ENCODE results near the gene UNC119. TPM values are rescaled to one million over a fixed set of nuclear protein-coding genes. Genes with fewer than 3 reads are reported as not detected.

Gene UNC119
- total and polyA plus RNA-seq, 4 donors, result 14.0 to 20.0 (median 16.1) TPM

- no peak overlapping the region for H3K27ac ChIP-seq (ENCODE audit: low read depth in 1 of 2, low read length in 2 of 2)
- peaks cover 18 to 39% (median 32%) of the 10 kb centered on the region in 4 donors for H3K4me1 ChIP-seq (ENCODE audit: control insufficient read depth in 4 of 4, insufficient read depth in 4 of 4, low read length in 3 of 4)
- no peaks in the 10 kb centered on the region for H3K27me3 ChIP-seq (ENCODE audit: control insufficient read depth in 4 of 4, insufficient read depth in 4 of 4, low read length in 3 of 4)
- no peak overlapping the region for H3K4me3 ChIP-seq (ENCODE audit: low read depth in 1 of 3, low read length in 3 of 3)
- TF ChIP-seq ATF3 (IDR thresholded peaks at IDR 0.05) (no peak), TAF1 (conservative IDR thresholded peaks at IDR 0.05) (no peak)
- TF ChIP-seq, protein P1, sequence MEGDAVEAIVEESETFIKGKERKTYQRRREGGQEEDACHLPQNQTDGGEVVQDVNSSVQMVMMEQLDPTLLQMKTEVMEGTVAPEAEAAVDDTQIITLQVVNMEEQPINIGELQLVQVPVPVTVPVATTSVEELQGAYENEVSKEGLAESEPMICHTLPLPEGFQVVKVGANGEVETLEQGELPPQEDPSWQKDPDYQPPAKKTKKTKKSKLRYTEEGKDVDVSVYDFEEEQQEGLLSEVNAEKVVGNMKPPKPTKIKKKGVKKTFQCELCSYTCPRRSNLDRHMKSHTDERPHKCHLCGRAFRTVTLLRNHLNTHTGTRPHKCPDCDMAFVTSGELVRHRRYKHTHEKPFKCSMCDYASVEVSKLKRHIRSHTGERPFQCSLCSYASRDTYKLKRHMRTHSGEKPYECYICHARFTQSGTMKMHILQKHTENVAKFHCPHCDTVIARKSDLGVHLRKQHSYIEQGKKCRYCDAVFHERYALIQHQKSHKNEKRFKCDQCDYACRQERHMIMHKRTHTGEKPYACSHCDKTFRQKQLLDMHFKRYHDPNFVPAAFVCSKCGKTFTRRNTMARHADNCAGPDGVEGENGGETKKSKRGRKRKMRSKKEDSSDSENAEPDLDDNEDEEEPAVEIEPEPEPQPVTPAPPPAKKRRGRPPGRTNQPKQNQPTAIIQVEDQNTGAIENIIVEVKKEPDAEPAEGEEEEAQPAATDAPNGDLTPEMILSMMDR (IDR thresholded peaks at IDR 0.05; ENCODE audit: low read depth, low read length, missing input control), result no peak
- H3K36me3 ChIP-seq (ENCODE audit: control insufficient read depth in 4 of 4, insufficient read depth in 3 of 4, low read depth in 1 of 4, low read length in 3 of 4), result peaks cover 0 to 3% (median 1%) of the 10 kb centered on the region in 4 donors
- no peaks in the 10 kb centered on the region for H3K9me3 ChIP-seq (ENCODE audit: control insufficient read depth in 4 of 4, low read length in 3 of 4)
- no peak overlapping the region for H3K9ac ChIP-seq (ENCODE audit: low read depth in 1 of 2, low read length in 2 of 2)
- DNase-seq (ENCODE audit: low spot score), result no peak
These were observed 20.6 kb upstream of the UNC119 start for GRCh38 chr17:28573040-28573380.

DNA sequence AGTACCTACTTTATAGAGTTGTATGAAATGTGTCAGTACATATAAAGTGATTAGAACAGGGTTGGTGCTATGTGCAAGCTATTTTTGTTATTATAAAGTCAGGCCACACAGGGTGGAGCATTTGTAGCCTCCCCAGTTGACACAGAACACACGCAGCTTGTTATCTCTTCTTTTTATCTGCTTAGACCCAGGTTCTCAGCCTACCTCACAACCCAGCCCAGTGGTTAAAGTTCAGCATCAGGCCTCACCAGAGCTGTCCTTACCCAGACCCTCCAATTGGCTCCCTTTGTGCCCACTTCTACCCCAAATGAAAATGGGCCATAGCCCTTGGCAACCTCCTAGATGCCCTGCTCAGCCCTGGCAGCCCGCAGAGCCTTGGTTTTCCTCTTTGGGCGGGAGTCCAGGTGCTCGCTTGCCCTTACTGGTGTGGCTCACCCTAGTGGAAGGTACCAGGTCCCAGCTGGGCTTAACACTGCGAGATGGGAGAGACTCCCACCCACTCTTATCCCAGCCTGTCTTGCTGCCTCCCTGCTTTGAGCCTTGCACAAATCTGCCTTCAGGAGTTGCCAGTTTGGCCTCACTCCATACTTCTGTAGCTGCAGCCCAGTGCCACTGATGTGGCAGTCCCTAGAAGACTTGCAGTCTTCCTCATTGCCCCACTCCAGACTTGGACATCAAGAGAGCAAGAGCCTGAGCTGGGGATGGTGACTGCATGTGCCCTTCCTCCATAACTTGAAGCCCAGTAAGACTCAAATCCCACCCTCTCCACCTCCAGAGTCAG is 20.0 kb upstream of the UNC119 start:
- Histone ChIP-seq H3K36me3 (ENCODE audit: control insufficient read depth in 4 of 4, insufficient read depth in 3 of 4, low read depth in 1 of 4, low read length in 3 of 4) (peaks cover 0 to 3% (median 0%) of the 10 kb centered on the region in 4 donors), H3K9ac (ENCODE audit: low read depth in 1 of 2, low read length in 2 of 2) (no peak overlapping the region), H3K4me1 (ENCODE audit: control insufficient read depth in 4 of 4, insufficient read depth in 4 of 4, low read length in 3 of 4) (peaks cover 14 to 36% (median 28%) of the 10 kb centered on the region in 4 donors), H3K27ac (ENCODE audit: low read depth in 1 of 2, low read length in 2 of 2) (peak overlapping the region; percentile 72 to 89), H3K4me3 (ENCODE audit: low read depth in 1 of 3, low read length in 3 of 3) (no peak overlapping the region), H3K9me3 (ENCODE audit: control insufficient read depth in 4 of 4, low read length in 3 of 4) (no peaks in the 10 kb centered on the region), H3K27me3 (ENCODE audit: control insufficient read depth in 4 of 4, insufficient read depth in 4 of 4, low read length in 3 of 4) (no peaks in the 10 kb centered on the region)
- DNase-seq (ENCODE audit: low spot score), result no peak
- TF ChIP-seq JUND (IDR thresholded peaks at IDR 0.05), result no peak
- no peak for TF ChIP-seq YY1 (IDR thresholded peaks at IDR 0.05)
- TF ChIP-seq SP1 (IDR thresholded peaks at IDR 0.05), result peak; percentile 25
- TF ChIP-seq FOXA2 (IDR thresholded peaks at IDR 0.05), result no peak
- no peak for TF ChIP-seq NR2F2 (IDR thresholded peaks at IDR 0.05)
- TF ChIP-seq EGR1 (IDR thresholded peaks at IDR 0.05; ENCODE audit: low read depth in 2 of 2), result no peak
- peak in 1 of 2 donors; percentile 25 for TF ChIP-seq HNF4A (conservative IDR thresholded peaks at IDR 0.05)
- TF ChIP-seq GABPA (IDR thresholded peaks at IDR 0.05 in 1 of 2, conservative IDR thresholded peaks at IDR 0.05 in 1 of 2), result no peak
- no peak for TF ChIP-seq ATF3 (IDR thresholded peaks at IDR 0.05)
- 69% methylated on average over 5 of the region's 5 CpGs for WGBS

GRCh38 chr17:28571361-28572122 is 19.1 kb upstream of the UNC119 start, which contains the start of gene PIGS:
TSS of gene PIGS (minus strand) at chr17:28571524. CDS start at chr17:28571496, 28 bp downstream.
- DNase-seq (ENCODE audit: low spot score), result peak; percentile 92
- Histone ChIP-seq H3K9ac (ENCODE audit: low read depth in 1 of 2, low read length in 2 of 2) (peak within 1 kb of the TSS; percentile 82 to 86), H3K4me1 (ENCODE audit: control insufficient read depth in 4 of 4, insufficient read depth in 4 of 4, low read length in 3 of 4) (peaks cover 10 to 29% (median 23%) of the 10 kb centered on the region in 4 donors), H3K36me3 (ENCODE audit: control insufficient read depth in 4 of 4, insufficient read depth in 3 of 4, low read depth in 1 of 4, low read length in 3 of 4) (peaks cover 0 to 4% (median 2%) of the 10 kb centered on the region in 4 donors), H3K27ac (ENCODE audit: low read depth in 1 of 2, low read length in 2 of 2) (peak within 1 kb of the TSS; percentile 72 to 89), H3K27me3 (ENCODE audit: control insufficient read depth in 4 of 4, insufficient read depth in 4 of 4, low read length in 3 of 4) (no peaks in the 10 kb centered on the region), H3K9me3 (ENCODE audit: control insufficient read depth in 4 of 4, low read length in 3 of 4) (no peaks in the 10 kb centered on the region), H3K4me3 (ENCODE audit: low read depth in 1 of 3, low read length in 3 of 3) (peak within 1 kb of the TSS; percentile 90 to 99 (median 91))
- 1% methylated on average over 49 of the region's 49 CpGs for WGBS
- TF ChIP-seq, protein P1 (IDR thresholded peaks at IDR 0.05; ENCODE audit: low read depth, low read length, missing input control), result no peak
- TF ChIP-seq FOXA1 (IDR thresholded peaks at IDR 0.05) (no peak), NR2F2 (IDR thresholded peaks at IDR 0.05) (no peak), RXRA (IDR thresholded peaks at IDR 0.05) (peak in 1 of 2 donors; percentile 29), ZBTB33 (IDR thresholded peaks at IDR 0.05) (no peak), RAD21 (IDR thresholded peaks at IDR 0.05) (peak in 1 of 2 donors; percentile 37), SP1 (IDR thresholded peaks at IDR 0.05) (peak; percentile 72), YY1 (IDR thresholded peaks at IDR 0.05) (peak; percentile 97), MAX (IDR thresholded peaks at IDR 0.05) (peak; percentile 30)
